Liver (tissue), 3 donors: ENCODE results near the gene SFT2D1.

Experiments
- FOXA1 ChIP-seq: IDR thresholded peaks from 2 replicates; pipeline ENCODE4 v1.6.1; 2016; ENCODE audit warnings: antibody characterized with exemption
- FOXA2 ChIP-seq: IDR thresholded peaks from 2 replicates; pipeline ENCODE4 v1.6.1; 2016; ENCODE audit warnings: antibody characterized with exemption
- GABPA ChIP-seq, 2 donors: IDR thresholded peaks in 1 of 2; conservative IDR thresholded peaks in 1 of 2; 2 replicates each; pipeline ENCODE4 v1.6.1; 2016; ENCODE audit warnings: antibody characterized with exemption in 2 of 2, mild to moderate bottlenecking in 1 of 2, moderate library complexity in 1 of 2
- JUND ChIP-seq, 2 donors: IDR thresholded peaks; 2 replicates each; pipeline ENCODE4 v1.6.1; 2016; ENCODE audit warnings: antibody characterized with exemption in 2 of 2
- NR2F2 ChIP-seq: IDR thresholded peaks from 2 replicates; pipeline ENCODE4 v1.6.1; 2016; ENCODE audit warnings: antibody characterized with exemption
- RAD21 ChIP-seq, 2 donors: IDR thresholded peaks; 2 replicates each; pipeline ENCODE4 v1.6.1; 2016; ENCODE audit warnings: antibody characterized with exemption in 2 of 2, mild to moderate bottlenecking in 2 of 2
- RXRA ChIP-seq, 2 donors: IDR thresholded peaks; 2 replicates each; pipeline ENCODE4 v1.6.1; 2017 to 2018; ENCODE audit warnings: antibody characterized with exemption in 2 of 2, mild to moderate bottlenecking in 1 of 2
- YY1 ChIP-seq: IDR thresholded peaks from 2 replicates; pipeline ENCODE4 v1.6.1; 2016; ENCODE audit warnings: antibody characterized with exemption, mild to moderate bottlenecking
- TF ChIP-seq, protein P1 (sequence below): IDR thresholded peaks from 2 replicates; pipeline ENCODE4 v1.6.1; 2016; ENCODE audit warnings: antibody characterized with exemption
- TF ChIP-seq, protein P2 (sequence below): fragments of 150-350 bp; IDR thresholded peaks from 2 replicates; pipeline ENCODE4 v1.5.1; 2017; ENCODE audit warnings: improper control_type of control experiment, low read depth, low read length; ENCODE audit not compliant: missing input control
- TF ChIP-seq, protein P3 (sequence below): IDR thresholded peaks from 2 replicates; pipeline ENCODE4 v1.6.1; 2016; ENCODE audit warnings: antibody characterized with exemption
- TF ChIP-seq, protein P4 (sequence below): IDR thresholded peaks from 2 replicates; pipeline ENCODE4 v1.6.1; 2016; ENCODE audit warnings: antibody characterized with exemption, mild to moderate bottlenecking
- TF ChIP-seq, protein P5 (sequence below): IDR thresholded peaks from 2 replicates; pipeline ENCODE4 v1.6.1; 2016; ENCODE audit warnings: antibody characterized with exemption
- donor health status: healthy.
- donor health status: healthy.

DNA sequence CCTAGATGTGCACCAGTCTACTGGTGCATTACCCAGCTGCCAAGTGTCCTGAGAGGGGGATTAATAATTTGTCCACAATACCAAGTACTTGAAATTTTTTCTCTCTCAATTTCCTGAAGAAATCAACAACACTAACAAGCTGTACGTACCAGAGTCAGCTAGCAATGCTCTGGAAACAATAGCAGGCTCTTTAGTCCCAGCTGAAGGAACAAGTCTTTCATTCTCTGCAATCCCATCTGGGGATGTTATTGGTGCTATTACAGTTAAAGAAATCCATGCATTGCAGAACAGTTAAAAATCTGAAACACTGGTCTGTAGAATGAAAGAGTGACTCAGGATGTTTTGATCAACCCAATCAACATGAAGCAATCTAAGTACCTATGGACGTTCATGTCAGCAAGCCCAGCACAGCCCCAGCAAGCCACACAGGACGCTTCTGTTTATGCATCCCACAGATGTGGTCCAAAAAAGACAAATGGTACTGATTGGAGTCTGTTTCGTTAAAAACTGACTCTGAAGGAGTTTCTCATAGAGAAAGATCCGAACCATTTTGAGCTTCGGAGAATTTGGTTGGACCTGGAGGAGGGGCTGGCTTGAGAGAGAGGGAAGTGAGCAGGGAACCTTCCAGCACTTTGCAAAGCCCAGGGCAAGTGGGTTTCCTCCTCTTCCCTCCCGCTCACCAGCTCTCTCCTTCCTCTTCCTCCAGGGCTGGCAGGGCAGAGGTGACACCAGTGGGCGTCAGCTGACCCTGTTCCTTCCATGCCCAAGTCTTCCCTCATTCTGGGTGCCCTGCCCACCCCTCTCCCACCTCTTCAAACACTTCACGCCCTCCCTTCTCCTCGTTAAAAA lies 46.1 kb downstream of the SFT2D1 start:
- TF ChIP-seq, protein P1, sequence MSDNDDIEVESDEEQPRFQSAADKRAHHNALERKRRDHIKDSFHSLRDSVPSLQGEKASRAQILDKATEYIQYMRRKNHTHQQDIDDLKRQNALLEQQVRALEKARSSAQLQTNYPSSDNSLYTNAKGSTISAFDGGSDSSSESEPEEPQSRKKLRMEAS, result no peak
- TF ChIP-seq, protein P2, sequence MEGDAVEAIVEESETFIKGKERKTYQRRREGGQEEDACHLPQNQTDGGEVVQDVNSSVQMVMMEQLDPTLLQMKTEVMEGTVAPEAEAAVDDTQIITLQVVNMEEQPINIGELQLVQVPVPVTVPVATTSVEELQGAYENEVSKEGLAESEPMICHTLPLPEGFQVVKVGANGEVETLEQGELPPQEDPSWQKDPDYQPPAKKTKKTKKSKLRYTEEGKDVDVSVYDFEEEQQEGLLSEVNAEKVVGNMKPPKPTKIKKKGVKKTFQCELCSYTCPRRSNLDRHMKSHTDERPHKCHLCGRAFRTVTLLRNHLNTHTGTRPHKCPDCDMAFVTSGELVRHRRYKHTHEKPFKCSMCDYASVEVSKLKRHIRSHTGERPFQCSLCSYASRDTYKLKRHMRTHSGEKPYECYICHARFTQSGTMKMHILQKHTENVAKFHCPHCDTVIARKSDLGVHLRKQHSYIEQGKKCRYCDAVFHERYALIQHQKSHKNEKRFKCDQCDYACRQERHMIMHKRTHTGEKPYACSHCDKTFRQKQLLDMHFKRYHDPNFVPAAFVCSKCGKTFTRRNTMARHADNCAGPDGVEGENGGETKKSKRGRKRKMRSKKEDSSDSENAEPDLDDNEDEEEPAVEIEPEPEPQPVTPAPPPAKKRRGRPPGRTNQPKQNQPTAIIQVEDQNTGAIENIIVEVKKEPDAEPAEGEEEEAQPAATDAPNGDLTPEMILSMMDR, result no peak
- TF ChIP-seq RAD21 (IDR thresholded peaks at IDR 0.05), result no peak
- TF ChIP-seq FOXA1, result no peak
- TF ChIP-seq, protein P3, sequence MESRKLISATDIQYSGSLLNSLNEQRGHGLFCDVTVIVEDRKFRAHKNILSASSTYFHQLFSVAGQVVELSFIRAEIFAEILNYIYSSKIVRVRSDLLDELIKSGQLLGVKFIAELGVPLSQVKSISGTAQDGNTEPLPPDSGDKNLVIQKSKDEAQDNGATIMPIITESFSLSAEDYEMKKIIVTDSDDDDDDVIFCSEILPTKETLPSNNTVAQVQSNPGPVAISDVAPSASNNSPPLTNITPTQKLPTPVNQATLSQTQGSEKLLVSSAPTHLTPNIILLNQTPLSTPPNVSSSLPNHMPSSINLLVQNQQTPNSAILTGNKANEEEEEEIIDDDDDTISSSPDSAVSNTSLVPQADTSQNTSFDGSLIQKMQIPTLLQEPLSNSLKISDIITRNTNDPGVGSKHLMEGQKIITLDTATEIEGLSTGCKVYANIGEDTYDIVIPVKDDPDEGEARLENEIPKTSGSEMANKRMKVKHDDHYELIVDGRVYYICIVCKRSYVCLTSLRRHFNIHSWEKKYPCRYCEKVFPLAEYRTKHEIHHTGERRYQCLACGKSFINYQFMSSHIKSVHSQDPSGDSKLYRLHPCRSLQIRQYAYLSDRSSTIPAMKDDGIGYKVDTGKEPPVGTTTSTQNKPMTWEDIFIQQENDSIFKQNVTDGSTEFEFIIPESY, result no peak
- no peak for TF ChIP-seq JUND (IDR thresholded peaks at IDR 0.05)
- TF ChIP-seq, protein P4, sequence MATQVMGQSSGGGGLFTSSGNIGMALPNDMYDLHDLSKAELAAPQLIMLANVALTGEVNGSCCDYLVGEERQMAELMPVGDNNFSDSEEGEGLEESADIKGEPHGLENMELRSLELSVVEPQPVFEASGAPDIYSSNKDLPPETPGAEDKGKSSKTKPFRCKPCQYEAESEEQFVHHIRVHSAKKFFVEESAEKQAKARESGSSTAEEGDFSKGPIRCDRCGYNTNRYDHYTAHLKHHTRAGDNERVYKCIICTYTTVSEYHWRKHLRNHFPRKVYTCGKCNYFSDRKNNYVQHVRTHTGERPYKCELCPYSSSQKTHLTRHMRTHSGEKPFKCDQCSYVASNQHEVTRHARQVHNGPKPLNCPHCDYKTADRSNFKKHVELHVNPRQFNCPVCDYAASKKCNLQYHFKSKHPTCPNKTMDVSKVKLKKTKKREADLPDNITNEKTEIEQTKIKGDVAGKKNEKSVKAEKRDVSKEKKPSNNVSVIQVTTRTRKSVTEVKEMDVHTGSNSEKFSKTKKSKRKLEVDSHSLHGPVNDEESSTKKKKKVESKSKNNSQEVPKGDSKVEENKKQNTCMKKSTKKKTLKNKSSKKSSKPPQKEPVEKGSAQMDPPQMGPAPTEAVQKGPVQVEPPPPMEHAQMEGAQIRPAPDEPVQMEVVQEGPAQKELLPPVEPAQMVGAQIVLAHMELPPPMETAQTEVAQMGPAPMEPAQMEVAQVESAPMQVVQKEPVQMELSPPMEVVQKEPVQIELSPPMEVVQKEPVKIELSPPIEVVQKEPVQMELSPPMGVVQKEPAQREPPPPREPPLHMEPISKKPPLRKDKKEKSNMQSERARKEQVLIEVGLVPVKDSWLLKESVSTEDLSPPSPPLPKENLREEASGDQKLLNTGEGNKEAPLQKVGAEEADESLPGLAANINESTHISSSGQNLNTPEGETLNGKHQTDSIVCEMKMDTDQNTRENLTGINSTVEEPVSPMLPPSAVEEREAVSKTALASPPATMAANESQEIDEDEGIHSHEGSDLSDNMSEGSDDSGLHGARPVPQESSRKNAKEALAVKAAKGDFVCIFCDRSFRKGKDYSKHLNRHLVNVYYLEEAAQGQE, result no peak
- TF ChIP-seq, protein P5, sequence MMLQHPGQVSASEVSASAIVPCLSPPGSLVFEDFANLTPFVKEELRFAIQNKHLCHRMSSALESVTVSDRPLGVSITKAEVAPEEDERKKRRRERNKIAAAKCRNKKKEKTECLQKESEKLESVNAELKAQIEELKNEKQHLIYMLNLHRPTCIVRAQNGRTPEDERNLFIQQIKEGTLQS, result no peak
- TF ChIP-seq FOXA2, result no peak
- TF ChIP-seq NR2F2, result no peak
- no peak for TF ChIP-seq YY1
- no peak for TF ChIP-seq RXRA (IDR thresholded peaks at IDR 0.05)
- TF ChIP-seq GABPA (IDR thresholded peaks at IDR 0.05 in 1 of 2, conservative IDR thresholded peaks at IDR 0.05 in 1 of 2), result no peak
